ENCODE data around the gene SMIM33.

The SMIM33 gene

GRCh38 chr5:139457653-139458306, 13.0 kb upstream of the SMIM33 start:
- H3K4me3 ChIP-seq (ENCODE audit: low read length in 2 of 2): no peak overlapping the region
- no peak overlapping the region for H3K27ac ChIP-seq (ENCODE audit: low read depth in 2 of 2, low read length in 2 of 2)

GRCh38 chr5:139458580-139459407, 12.0 kb upstream of the SMIM33 start:
- H3K4me1 ChIP-seq (ENCODE audit: control insufficient read depth in 2 of 2, insufficient read depth in 2 of 2, low read length in 2 of 2): peaks cover 10 to 13% of the 10 kb centered on the region in 2 donors
- H3K36me3 ChIP-seq (ENCODE audit: control insufficient read depth in 2 of 2, insufficient read depth in 2 of 2, low read length in 2 of 2): no peaks in the 10 kb centered on the region
- peak overlapping the region; percentile 49 to 53 for H3K27ac ChIP-seq (ENCODE audit: low read depth in 2 of 2, low read length in 2 of 2)
- no peaks in the 10 kb centered on the region for H3K9me3 ChIP-seq (ENCODE audit: control insufficient read depth in 2 of 2, low read length in 2 of 2)
- H3K27me3 ChIP-seq (ENCODE audit: control insufficient read depth in 2 of 2, insufficient read depth in 2 of 2, low read length in 2 of 2): no peaks in the 10 kb centered on the region
- peak overlapping the region in 1 of 2 donors; percentile 11 for H3K9ac ChIP-seq (ENCODE audit: low read depth in 1 of 2, low read length in 2 of 2)
- H3K4me3 ChIP-seq (ENCODE audit: low read length in 2 of 2): peak overlapping the region in 1 of 2 donors; percentile 5

More at GRCh38 chr5:139457653-139458306, 13.0 kb upstream of the SMIM33 start:
- no peaks in the 10 kb centered on the region for H3K9me3 ChIP-seq (ENCODE audit: control insufficient read depth in 2 of 2, low read length in 2 of 2)
- H3K9ac ChIP-seq (ENCODE audit: low read depth in 1 of 2, low read length in 2 of 2): no peak overlapping the region
- no peaks in the 10 kb centered on the region for H3K27me3 ChIP-seq (ENCODE audit: control insufficient read depth in 2 of 2, insufficient read depth in 2 of 2, low read length in 2 of 2)
- H3K36me3 ChIP-seq (ENCODE audit: control insufficient read depth in 2 of 2, insufficient read depth in 2 of 2, low read length in 2 of 2): no peaks in the 10 kb centered on the region
- peaks cover 10 to 13% of the 10 kb centered on the region in 2 donors for H3K4me1 ChIP-seq (ENCODE audit: control insufficient read depth in 2 of 2, insufficient read depth in 2 of 2, low read length in 2 of 2)

- H3K9me3 ChIP-seq (ENCODE audit: control insufficient read depth in 2 of 2, low read length in 2 of 2): no peaks in the 10 kb centered on the region
- H3K4me3 ChIP-seq (ENCODE audit: low read length in 2 of 2): peak overlapping the region in 1 of 2 donors; percentile 7
- no peaks in the 10 kb centered on the region for H3K36me3 ChIP-seq (ENCODE audit: control insufficient read depth in 2 of 2, insufficient read depth in 2 of 2, low read length in 2 of 2)
- no peak overlapping the region for H3K9ac ChIP-seq (ENCODE audit: low read depth in 1 of 2, low read length in 2 of 2)
- peak overlapping the region; percentile 49 to 53 for H3K27ac ChIP-seq (ENCODE audit: low read depth in 2 of 2, low read length in 2 of 2)
- H3K27me3 ChIP-seq (ENCODE audit: control insufficient read depth in 2 of 2, insufficient read depth in 2 of 2, low read length in 2 of 2): no peaks in the 10 kb centered on the region
- peaks cover 10 to 13% of the 10 kb centered on the region in 2 donors for H3K4me1 ChIP-seq (ENCODE audit: control insufficient read depth in 2 of 2, insufficient read depth in 2 of 2, low read length in 2 of 2)
Observed at GRCh38 chr5:139459451-139459934, 11.3 kb upstream of the SMIM33 start.

GRCh38 chr5:139460455-139460854, 10.3 kb upstream of the SMIM33 start:
- Histone ChIP-seq H3K4me1 (ENCODE audit: control insufficient read depth in 2 of 2, insufficient read depth in 2 of 2, low read length in 2 of 2) (peaks cover 10 to 13% of the 10 kb centered on the region in 2 donors), H3K27me3 (ENCODE audit: control insufficient read depth in 2 of 2, insufficient read depth in 2 of 2, low read length in 2 of 2) (no peaks in the 10 kb centered on the region), H3K36me3 (ENCODE audit: control insufficient read depth in 2 of 2, insufficient read depth in 2 of 2, low read length in 2 of 2) (no peaks in the 10 kb centered on the region), H3K4me3 (ENCODE audit: low read length in 2 of 2) (no peak overlapping the region), H3K27ac (ENCODE audit: low read depth in 2 of 2, low read length in 2 of 2) (no peak overlapping the region), H3K9me3 (ENCODE audit: control insufficient read depth in 2 of 2, low read length in 2 of 2) (no peaks in the 10 kb centered on the region), H3K9ac (ENCODE audit: low read depth in 1 of 2, low read length in 2 of 2) (no peak overlapping the region)

GRCh38 chr5:139461176-139461575, 9.6 kb upstream of the SMIM33 start:
- Histone ChIP-seq H3K9me3 (ENCODE audit: control insufficient read depth in 2 of 2, low read length in 2 of 2) (no peaks in the 10 kb centered on the region), H3K9ac (ENCODE audit: low read depth in 1 of 2, low read length in 2 of 2) (no peak overlapping the region), H3K27ac (ENCODE audit: low read depth in 2 of 2, low read length in 2 of 2) (peak overlapping the region in 1 of 2 donors; percentile 39), H3K36me3 (ENCODE audit: control insufficient read depth in 2 of 2, insufficient read depth in 2 of 2, low read length in 2 of 2) (no peaks in the 10 kb centered on the region), H3K4me1 (ENCODE audit: control insufficient read depth in 2 of 2, insufficient read depth in 2 of 2, low read length in 2 of 2) (peaks cover 10 to 13% of the 10 kb centered on the region in 2 donors), H3K27me3 (ENCODE audit: control insufficient read depth in 2 of 2, insufficient read depth in 2 of 2, low read length in 2 of 2) (no peaks in the 10 kb centered on the region), H3K4me3 (ENCODE audit: low read length in 2 of 2) (peak overlapping the region in 1 of 2 donors; percentile 14)

GRCh38 chr5:139461698-139462097, 9.1 kb upstream of the SMIM33 start:
- no peak overlapping the region for H3K9ac ChIP-seq (ENCODE audit: low read depth in 1 of 2, low read length in 2 of 2)
- no peaks in the 10 kb centered on the region for H3K27me3 ChIP-seq (ENCODE audit: control insufficient read depth in 2 of 2, insufficient read depth in 2 of 2, low read length in 2 of 2)
- H3K27ac ChIP-seq (ENCODE audit: low read depth in 2 of 2, low read length in 2 of 2): peak overlapping the region in 1 of 2 donors; percentile 39
- H3K4me3 ChIP-seq (ENCODE audit: low read length in 2 of 2): peak overlapping the region; percentile 14 to 23
- H3K36me3 ChIP-seq (ENCODE audit: control insufficient read depth in 2 of 2, insufficient read depth in 2 of 2, low read length in 2 of 2): no peaks in the 10 kb centered on the region
- H3K4me1 ChIP-seq (ENCODE audit: control insufficient read depth in 2 of 2, insufficient read depth in 2 of 2, low read length in 2 of 2): peaks cover 10 to 13% of the 10 kb centered on the region in 2 donors
- H3K9me3 ChIP-seq (ENCODE audit: control insufficient read depth in 2 of 2, low read length in 2 of 2): no peaks in the 10 kb centered on the region

GRCh38 chr5:139462586-139463276, 8.1 kb upstream of the SMIM33 start, which contains the start of gene ECSCR:
TSS of gene ECSCR (minus strand) at chr5:139462743. CDS start at chr5:139462670, 73 bp downstream.
- H3K36me3 ChIP-seq (ENCODE audit: control insufficient read depth in 2 of 2, insufficient read depth in 2 of 2, low read length in 2 of 2): no peaks in the 10 kb centered on the region
- H3K9ac ChIP-seq (ENCODE audit: low read depth in 1 of 2, low read length in 2 of 2): no peak within 1 kb of the TSS
- H3K27ac ChIP-seq (ENCODE audit: low read depth in 2 of 2, low read length in 2 of 2): peak within 1 kb of the TSS in 1 of 2 donors; percentile 39
- H3K9me3 ChIP-seq (ENCODE audit: control insufficient read depth in 2 of 2, low read length in 2 of 2): no peaks in the 10 kb centered on the region
- H3K4me1 ChIP-seq (ENCODE audit: control insufficient read depth in 2 of 2, insufficient read depth in 2 of 2, low read length in 2 of 2): peaks cover 10 to 13% of the 10 kb centered on the region in 2 donors
- H3K27me3 ChIP-seq (ENCODE audit: control insufficient read depth in 2 of 2, insufficient read depth in 2 of 2, low read length in 2 of 2): no peaks in the 10 kb centered on the region
- peak within 1 kb of the TSS; percentile 14 to 33 for H3K4me3 ChIP-seq (ENCODE audit: low read length in 2 of 2)

GRCh38 chr5:139468421-139468931, 2.3 kb upstream of the SMIM33 start:
- Histone ChIP-seq H3K27me3 (ENCODE audit: control insufficient read depth in 2 of 2, insufficient read depth in 2 of 2, low read length in 2 of 2) (peaks cover 0 to 2% of the 10 kb centered on the region in 2 donors), H3K4me3 (ENCODE audit: low read length in 2 of 2) (no peak overlapping the region), H3K4me1 (ENCODE audit: control insufficient read depth in 2 of 2, insufficient read depth in 2 of 2, low read length in 2 of 2) (peaks cover 12 to 15% of the 10 kb centered on the region in 2 donors), H3K9ac (ENCODE audit: low read depth in 1 of 2, low read length in 2 of 2) (no peak overlapping the region), H3K36me3 (ENCODE audit: control insufficient read depth in 2 of 2, insufficient read depth in 2 of 2, low read length in 2 of 2) (no peaks in the 10 kb centered on the region), H3K9me3 (ENCODE audit: control insufficient read depth in 2 of 2, low read length in 2 of 2) (no peaks in the 10 kb centered on the region), H3K27ac (ENCODE audit: low read depth in 2 of 2, low read length in 2 of 2) (no peak overlapping the region)

- H3K4me1 ChIP-seq (ENCODE audit: control insufficient read depth in 2 of 2, insufficient read depth in 2 of 2, low read length in 2 of 2): peaks cover 29% of the 10 kb centered on the region in 2 donors
Observed at GRCh38 chr5:139472386-139473030, 1.7 kb downstream of the SMIM33 start.

More at GRCh38 chr5:139472386-139473030, 1.7 kb downstream of the SMIM33 start:
- peaks cover 0 to 2% of the 10 kb centered on the region in 2 donors for H3K27me3 ChIP-seq (ENCODE audit: control insufficient read depth in 2 of 2, insufficient read depth in 2 of 2, low read length in 2 of 2)
- no peaks in the 10 kb centered on the region for H3K9me3 ChIP-seq (ENCODE audit: control insufficient read depth in 2 of 2, low read length in 2 of 2)
- H3K36me3 ChIP-seq (ENCODE audit: control insufficient read depth in 2 of 2, insufficient read depth in 2 of 2, low read length in 2 of 2): peaks cover 0 to 9% of the 10 kb centered on the region in 2 donors
- H3K4me3 ChIP-seq (ENCODE audit: low read length in 2 of 2): no peak overlapping the region
- H3K9ac ChIP-seq (ENCODE audit: low read depth in 1 of 2, low read length in 2 of 2): peak overlapping the region in 1 of 2 donors; percentile 82
- H3K27ac ChIP-seq (ENCODE audit: low read depth in 2 of 2, low read length in 2 of 2): no peak overlapping the region
